Measurements from ENCODE around the gene ACOX1. TPM values are rescaled to one million over a fixed set of nuclear protein-coding genes. Genes with fewer than 3 reads are reported as not detected.

ACOX1 gene
- total RNA-seq, 5 donors from 2014 or later (not counting 1 experiment from before 2014, with no cell fraction given): 17.6 to 33.8 (median 29.1) TPM

- ChIA-PET POLR2A (interaction anchor here in 1 of 2 donors (0.6 kb wide), 1 partner anchor 11 kb away, joined by 3 read pairs; no protein-coding TSS in a partner anchor), CTCF (no interaction called here)
- Histone ChIP-seq H3K27me3 (replicated peaks in 1 of 2; ENCODE audit: control insufficient read depth in 2 of 2, extremely low read depth in 1 of 2, insufficient read depth in 2 of 2, low read length in 1 of 2) (no peaks in the 10 kb centered on the region), H3K4me3 (ENCODE audit: control insufficient read depth in 1 of 2, extremely low read depth in 1 of 2, low read length in 1 of 2) (no peak overlapping the region), H3K4me1 (ENCODE audit: control insufficient read depth in 1 of 2, extremely low read depth in 1 of 2, insufficient read depth in 2 of 2, low read length in 2 of 2) (peaks cover 4 to 34% of the 10 kb centered on the region in 2 experiments), H3K36me3 (ENCODE audit: control insufficient read depth in 2 of 2, extremely low read depth in 1 of 2, insufficient read depth in 1 of 2, low read length in 1 of 2) (peaks cover 8 to 26% of the 10 kb centered on the region in 2 donors), H3K9me3 (no peaks in the 10 kb centered on the region), H3K27ac (ENCODE audit: low read length) (no peak overlapping the region)
- peak overlapping the region; percentile 48 to 71 for H3K27ac Mint-ChIP-seq
- DNase-seq: no peak
- peaks cover 24 to 29% (median 26%) of the 10 kb centered on the region in 3 donors for H3K4me1 Mint-ChIP-seq
- no peaks in the 10 kb centered on the region for H3K27me3 Mint-ChIP-seq
- 94% methylated on average over 18 of the region's 18 CpGs for WGBS (ENCODE audit: insufficient coverage)
- no peaks in the 10 kb centered on the region for H3K9me3 Mint-ChIP-seq
- ATAC-seq (replicated peaks in 1 of 4): no peak
- H3K4me3 Mint-ChIP-seq: peak overlapping the region in 2 of 3 donors; percentile 16 to 35
- H3K36me3 Mint-ChIP-seq: no peaks in the 10 kb centered on the region
Measured at GRCh38 chr17:75893305-75894048, 85.5 kb downstream of the ACOX1 start.

- no peaks in the 10 kb centered on the region for H3K9me3 ChIP-seq
- ATAC-seq (replicated peaks in 1 of 4) (no peak), DNase-seq (no peak)
- H3K27ac ChIP-seq (ENCODE audit: low read length): no peak overlapping the region
- 93% methylated on average over 16 of the region's 16 CpGs for WGBS (ENCODE audit: insufficient coverage)
- H3K4me1 ChIP-seq (ENCODE audit: control insufficient read depth in 1 of 2, extremely low read depth in 1 of 2, insufficient read depth in 2 of 2, low read length in 2 of 2): peaks cover 4 to 34% of the 10 kb centered on the region in 2 experiments
- no peak overlapping the region for H3K4me3 ChIP-seq (ENCODE audit: control insufficient read depth in 1 of 2, extremely low read depth in 1 of 2, low read length in 1 of 2)
- Mint-ChIP-seq H3K4me3 (no peak overlapping the region), H3K27ac (no peak overlapping the region), H3K4me1 (peaks cover 24 to 27% (median 24%) of the 10 kb centered on the region in 3 donors), H3K36me3 (no peaks in the 10 kb centered on the region), H3K27me3 (no peaks in the 10 kb centered on the region), H3K9me3 (no peaks in the 10 kb centered on the region)
- CTCF ChIA-PET: no interaction called here
- no peaks in the 10 kb centered on the region for H3K27me3 ChIP-seq (replicated peaks in 1 of 2; ENCODE audit: control insufficient read depth in 2 of 2, extremely low read depth in 1 of 2, insufficient read depth in 2 of 2, low read length in 1 of 2)
- peaks cover 8 to 20% of the 10 kb centered on the region in 2 donors for H3K36me3 ChIP-seq (ENCODE audit: control insufficient read depth in 2 of 2, extremely low read depth in 1 of 2, insufficient read depth in 1 of 2, low read length in 1 of 2)
- POLR2A ChIA-PET: no interaction called here
Measured at GRCh38 chr17:75892556-75893224, 86.3 kb downstream of the ACOX1 start.

GRCh38 chr17:75891605-75892555 lies 87.1 kb downstream of the ACOX1 start:
- H3K9me3 ChIP-seq: no peaks in the 10 kb centered on the region
- H3K27ac ChIP-seq (ENCODE audit: low read length): no peak overlapping the region
- DNase-seq: no peak
- no peaks in the 10 kb centered on the region for H3K27me3 ChIP-seq (replicated peaks in 1 of 2; ENCODE audit: control insufficient read depth in 2 of 2, extremely low read depth in 1 of 2, insufficient read depth in 2 of 2, low read length in 1 of 2)
- no peaks in the 10 kb centered on the region for H3K27me3 Mint-ChIP-seq
- 95% methylated on average over 21 of the region's 32 CpGs for WGBS (ENCODE audit: insufficient coverage)
- ChIA-PET CTCF (no interaction called here), POLR2A (no interaction called here)
- peaks cover 4 to 27% of the 10 kb centered on the region in 2 experiments for H3K4me1 ChIP-seq (ENCODE audit: control insufficient read depth in 1 of 2, extremely low read depth in 1 of 2, insufficient read depth in 2 of 2, low read length in 2 of 2)
- H3K4me3 Mint-ChIP-seq: no peak overlapping the region
- H3K4me1 Mint-ChIP-seq: peaks cover 20 to 24% (median 22%) of the 10 kb centered on the region in 3 donors
- peaks cover 8 to 20% of the 10 kb centered on the region in 2 donors for H3K36me3 ChIP-seq (ENCODE audit: control insufficient read depth in 2 of 2, extremely low read depth in 1 of 2, insufficient read depth in 1 of 2, low read length in 1 of 2)
- no peaks in the 10 kb centered on the region for H3K9me3 Mint-ChIP-seq
- no peaks in the 10 kb centered on the region for H3K36me3 Mint-ChIP-seq
- no peak for ATAC-seq (replicated peaks in 1 of 4)
- H3K4me3 ChIP-seq (ENCODE audit: control insufficient read depth in 1 of 2, extremely low read depth in 1 of 2, low read length in 1 of 2): no peak overlapping the region
- H3K27ac Mint-ChIP-seq: no peak overlapping the region

Other genes with a start within 250 kb of the ACOX1 start
- 10 to 100 TPM in 4 of 5 donors, 1 to 10 TPM in 1; 8.4 to 35.7 (median 26.7) TPM for gene GALK1, start 214.0 kb downstream of the ACOX1 start, total RNA-seq
- gene UNK, start 194.4 kb downstream of the ACOX1 start, total RNA-seq: 10 to 100 TPM; 37.1 to 50.3 (median 39.2) TPM
- 100 to 1,000 TPM; 148 to 191 (median 180) TPM for gene UNC13D, start 134.8 kb downstream of the ACOX1 start, total RNA-seq
- gene WBP2, start 123.8 kb downstream of the ACOX1 start, total RNA-seq: 100 to 1,000 TPM in 3 of 5 donors, 10 to 100 TPM in 2; 91.4 to 158 (median 138) TPM
- 10 to 100 TPM in 3 of 5 donors, 1 to 10 TPM in 2; 2.6 to 24.6 (median 18.3) TPM for gene TRIM47, start 100.6 kb downstream of the ACOX1 start, total RNA-seq
- 10 to 100 TPM; 22.1 to 52.2 (median 45.9) TPM for gene TRIM65, start 82.2 kb downstream of the ACOX1 start, total RNA-seq
- 100 to 1,000 TPM; 116 to 170 (median 144) TPM for gene MRPL38, start 74.3 kb downstream of the ACOX1 start, total RNA-seq
- 10 to 100 TPM; 25.7 to 45.3 (median 41.5) TPM for gene FBF1, start 38.1 kb downstream of the ACOX1 start, total RNA-seq
- 10 to 100 TPM; 12.8 to 15.3 (median 14.3) TPM for gene TEN1, start 74 bp upstream of the ACOX1 start, total RNA-seq
- 10 to 100 TPM in 1 of 5 donors, 1 to 10 TPM in 4; 7.5 to 12.1 (median 9.0) TPM for gene CDK3, start 21.7 kb upstream of the ACOX1 start, total RNA-seq
- gene EVPL, start 48.1 kb upstream of the ACOX1 start, total RNA-seq: 1 to 10 TPM in 1 of 5 donors, under 1 TPM in 4; 0.58 to 1.0 (median 0.72) TPM
- gene SRP68, start 93.4 kb upstream of the ACOX1 start, total RNA-seq: 10 to 100 TPM; 71.9 to 81.6 (median 78.9) TPM
- gene GALR2, start 95.6 kb upstream of the ACOX1 start, total RNA-seq: 1 to 10 TPM in 1 of 5 donors, under 1 TPM in 2, not detected in 2; 0.20 to 1.3 (median 0.73) TPM
- gene ZACN, start 100.0 kb upstream of the ACOX1 start, total RNA-seq: 1 to 10 TPM in 1 of 5 donors, under 1 TPM in 3, not detected in 1; 0.20 to 1.6 (median 0.31) TPM
- gene EXOC7, start 124.6 kb upstream of the ACOX1 start, total RNA-seq: 100 to 1,000 TPM; 119 to 181 (median 156) TPM
- gene FOXJ1, start 162.1 kb upstream of the ACOX1 start, total RNA-seq: 1 to 10 TPM in 4 of 5 donors, under 1 TPM in 1; 0.99 to 3.0 (median 1.7) TPM

All from T-cell (primary cell).